Prostate gland (tissue), 2 donors: Measurements from ENCODE around the gene TVP23A.
"Not testable (repeated sequence)": the region's sequence is repeated elsewhere in the genome, so short reads cannot be mapped to it uniquely, and the experiment has no call there.

Experiments
- POLR2A ChIP-seq: fragments of 450-650 bp; IDR thresholded peaks from one replicate; pipeline ENCODE4 v1.6.1; 2016; ENCODE audit warnings: antibody characterized with exemption, mild to moderate bottlenecking
- TF ChIP-seq, protein P1 (sequence below), 4 experiments: fragments of 200-600 bp in 2 of 4; fragments of 450-650 bp in 2 of 4; sonication (generic) in 2 of 4; IDR thresholded peaks; 1 replicate in 3 of 4; 2 replicates in 1 of 4; pipeline ENCODE4 v1.5.1; 2016 to 2019; ENCODE audit warnings: antibody characterized with exemption in 4 of 4, mild to moderate bottlenecking in 2 of 4, moderate library complexity in 2 of 4

GRCh38 chr16:10776923-10777322, 41.7 kb downstream of the TVP23A start:
- TF ChIP-seq, protein P1, sequence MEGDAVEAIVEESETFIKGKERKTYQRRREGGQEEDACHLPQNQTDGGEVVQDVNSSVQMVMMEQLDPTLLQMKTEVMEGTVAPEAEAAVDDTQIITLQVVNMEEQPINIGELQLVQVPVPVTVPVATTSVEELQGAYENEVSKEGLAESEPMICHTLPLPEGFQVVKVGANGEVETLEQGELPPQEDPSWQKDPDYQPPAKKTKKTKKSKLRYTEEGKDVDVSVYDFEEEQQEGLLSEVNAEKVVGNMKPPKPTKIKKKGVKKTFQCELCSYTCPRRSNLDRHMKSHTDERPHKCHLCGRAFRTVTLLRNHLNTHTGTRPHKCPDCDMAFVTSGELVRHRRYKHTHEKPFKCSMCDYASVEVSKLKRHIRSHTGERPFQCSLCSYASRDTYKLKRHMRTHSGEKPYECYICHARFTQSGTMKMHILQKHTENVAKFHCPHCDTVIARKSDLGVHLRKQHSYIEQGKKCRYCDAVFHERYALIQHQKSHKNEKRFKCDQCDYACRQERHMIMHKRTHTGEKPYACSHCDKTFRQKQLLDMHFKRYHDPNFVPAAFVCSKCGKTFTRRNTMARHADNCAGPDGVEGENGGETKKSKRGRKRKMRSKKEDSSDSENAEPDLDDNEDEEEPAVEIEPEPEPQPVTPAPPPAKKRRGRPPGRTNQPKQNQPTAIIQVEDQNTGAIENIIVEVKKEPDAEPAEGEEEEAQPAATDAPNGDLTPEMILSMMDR (IDR thresholded peaks at IDR 0.05) = not testable (repeated sequence)
- TF ChIP-seq POLR2A = not testable (repeated sequence)
